Neural crest cell (in vitro differentiated cells): ENCODE measurements around the gene COL20A1. TPM values are rescaled to one million over a fixed set of nuclear protein-coding genes. Genes with fewer than 3 reads are reported as not detected.

Experiments
- DNase-seq: peaks from one replicate; pipeline ENCODE4 v3.0.0; 2021; ENCODE audit warnings: low read depth, mixed read lengths, low spot score
- H3K27ac Mint-ChIP-seq: one replicate; pipeline ENCODE4 v1.8.0; 2021; ENCODE audit warnings: mild to moderate bottlenecking, mixed read lengths; ENCODE audit not compliant: unreplicated experiment
- H3K27me3 Mint-ChIP-seq: 2 replicates; pipeline ENCODE4 v1.8.0; 2021; ENCODE audit warnings: low read depth, mild to moderate bottlenecking, mixed read lengths
- H3K36me3 Mint-ChIP-seq: 2 replicates; pipeline ENCODE4 v1.8.0; 2021; ENCODE audit warnings: low read depth, mild to moderate bottlenecking, mixed read lengths
- H3K4me1 Mint-ChIP-seq: 2 replicates; pipeline ENCODE4 v1.8.0; 2021; ENCODE audit warnings: mixed read lengths
- H3K4me3 Mint-ChIP-seq: one replicate; pipeline ENCODE4 v1.8.0; 2021; ENCODE audit warnings: mild to moderate bottlenecking, mixed read lengths
- H3K9me3 Mint-ChIP-seq: 2 replicates; pipeline ENCODE4 v1.8.0; 2021; ENCODE audit warnings: mixed read lengths
- total RNA-seq: library from RNA; stranded (reverse); gene quantifications from 2 replicates; pipeline ENCODE4 v1.2.1, GENCODE V29; 2021
- TF ChIP-seq, protein P1 (sequence below): fragments of 200-600 bp; sonication (generic); conservative IDR thresholded peaks from 2 replicates; pipeline ENCODE4 v1.5.0; 2021; ENCODE audit warnings: antibody characterized with exemption, mild to moderate bottlenecking

Gene COL20A1
- total RNA-seq, 1 donor from 2014 or later = 10.2 TPM

DNA sequence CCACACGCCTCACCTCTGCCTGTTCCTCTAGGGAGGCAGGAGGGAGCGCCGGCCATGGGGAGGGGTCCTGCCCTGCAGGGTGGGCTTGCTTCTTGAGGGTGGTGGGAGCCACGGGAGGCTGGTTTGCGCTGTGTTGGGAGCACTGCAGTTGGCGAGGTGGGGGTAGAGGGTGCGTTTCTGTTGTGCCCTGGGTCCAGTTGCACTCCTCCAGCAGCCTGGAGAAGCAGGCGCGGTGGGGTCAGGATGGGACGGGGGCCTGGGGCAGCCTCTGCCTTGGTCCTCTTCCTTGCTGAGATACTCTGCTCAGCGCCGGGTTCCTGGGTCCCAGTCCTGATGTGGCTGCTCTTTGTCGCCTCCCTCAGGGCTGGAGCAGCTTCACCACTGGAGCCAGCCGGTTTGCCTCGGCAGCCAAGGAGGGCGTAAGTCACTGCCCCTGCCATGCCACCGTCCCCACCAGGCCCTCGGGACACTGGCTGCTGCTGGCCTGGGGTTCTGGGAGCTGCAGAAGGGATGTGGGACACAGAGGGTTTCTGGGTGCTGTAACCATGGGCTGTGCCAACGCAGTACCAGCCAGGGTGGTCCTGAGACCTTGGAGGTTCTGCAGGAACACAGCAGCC is 11.9 kb upstream of the COL20A1 start:
- H3K4me3 Mint-ChIP-seq = no peak overlapping the region
- no peaks in the 10 kb centered on the region for H3K36me3 Mint-ChIP-seq
- TF ChIP-seq, protein P1, sequence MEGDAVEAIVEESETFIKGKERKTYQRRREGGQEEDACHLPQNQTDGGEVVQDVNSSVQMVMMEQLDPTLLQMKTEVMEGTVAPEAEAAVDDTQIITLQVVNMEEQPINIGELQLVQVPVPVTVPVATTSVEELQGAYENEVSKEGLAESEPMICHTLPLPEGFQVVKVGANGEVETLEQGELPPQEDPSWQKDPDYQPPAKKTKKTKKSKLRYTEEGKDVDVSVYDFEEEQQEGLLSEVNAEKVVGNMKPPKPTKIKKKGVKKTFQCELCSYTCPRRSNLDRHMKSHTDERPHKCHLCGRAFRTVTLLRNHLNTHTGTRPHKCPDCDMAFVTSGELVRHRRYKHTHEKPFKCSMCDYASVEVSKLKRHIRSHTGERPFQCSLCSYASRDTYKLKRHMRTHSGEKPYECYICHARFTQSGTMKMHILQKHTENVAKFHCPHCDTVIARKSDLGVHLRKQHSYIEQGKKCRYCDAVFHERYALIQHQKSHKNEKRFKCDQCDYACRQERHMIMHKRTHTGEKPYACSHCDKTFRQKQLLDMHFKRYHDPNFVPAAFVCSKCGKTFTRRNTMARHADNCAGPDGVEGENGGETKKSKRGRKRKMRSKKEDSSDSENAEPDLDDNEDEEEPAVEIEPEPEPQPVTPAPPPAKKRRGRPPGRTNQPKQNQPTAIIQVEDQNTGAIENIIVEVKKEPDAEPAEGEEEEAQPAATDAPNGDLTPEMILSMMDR = peak; percentile 49
- DNase-seq = no peak
- H3K27ac Mint-ChIP-seq = no peak overlapping the region
- H3K27me3 Mint-ChIP-seq = no peaks in the 10 kb centered on the region
- H3K4me1 Mint-ChIP-seq = no peaks in the 10 kb centered on the region
- no peaks in the 10 kb centered on the region for H3K9me3 Mint-ChIP-seq

DNA sequence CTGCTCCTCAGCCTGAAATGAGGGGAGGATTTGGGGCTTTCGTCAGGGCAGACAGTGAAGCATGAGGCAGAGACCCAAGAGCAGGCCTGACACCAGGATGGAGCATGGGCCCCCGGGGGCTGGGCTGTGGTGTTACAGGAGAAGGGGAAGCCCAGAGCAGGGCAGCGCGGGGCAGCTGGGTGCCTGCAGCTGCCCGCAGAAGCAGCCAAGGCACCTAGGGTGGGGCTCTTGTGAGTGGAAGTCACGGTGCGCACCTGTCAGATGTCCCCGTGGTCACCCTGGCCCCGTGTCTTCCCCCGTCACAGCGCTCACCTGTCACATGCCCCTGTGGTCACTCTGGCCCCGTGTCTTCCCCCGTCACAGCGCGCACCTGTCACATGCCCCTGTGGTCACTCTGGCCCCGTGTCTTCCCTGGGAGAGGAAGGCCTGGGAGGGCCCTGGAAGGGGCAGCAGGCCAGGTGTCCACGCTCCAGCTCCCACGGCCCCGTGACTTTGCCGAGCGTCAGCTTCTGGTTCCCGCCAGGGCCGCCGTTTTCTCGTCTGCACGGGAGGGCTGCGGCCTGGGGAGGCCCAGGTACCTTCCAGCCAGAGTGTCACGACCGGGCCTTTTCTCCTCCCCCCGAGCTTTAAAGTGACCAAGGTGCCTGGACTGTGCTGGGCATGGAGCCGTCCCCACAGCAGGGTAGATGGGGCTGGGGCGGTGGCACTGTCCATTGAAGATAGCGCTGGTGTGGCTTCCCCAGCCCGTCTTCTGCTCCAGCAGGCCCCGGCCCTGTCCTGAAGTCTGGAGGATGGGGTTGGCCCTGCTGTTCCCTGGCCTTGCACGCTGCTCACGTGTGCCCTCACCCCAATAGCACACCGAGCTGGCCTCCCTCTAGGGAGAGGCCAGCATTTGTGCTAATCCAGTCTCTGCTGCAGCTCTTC is 11.0 kb upstream of the COL20A1 start:
- Mint-ChIP-seq H3K9me3 (no peaks in the 10 kb centered on the region), H3K27ac (no peak overlapping the region), H3K27me3 (no peaks in the 10 kb centered on the region), H3K36me3 (no peaks in the 10 kb centered on the region), H3K4me1 (no peaks in the 10 kb centered on the region), H3K4me3 (no peak overlapping the region)
- TF ChIP-seq, protein P1 = no peak
- no peak for DNase-seq

DNA sequence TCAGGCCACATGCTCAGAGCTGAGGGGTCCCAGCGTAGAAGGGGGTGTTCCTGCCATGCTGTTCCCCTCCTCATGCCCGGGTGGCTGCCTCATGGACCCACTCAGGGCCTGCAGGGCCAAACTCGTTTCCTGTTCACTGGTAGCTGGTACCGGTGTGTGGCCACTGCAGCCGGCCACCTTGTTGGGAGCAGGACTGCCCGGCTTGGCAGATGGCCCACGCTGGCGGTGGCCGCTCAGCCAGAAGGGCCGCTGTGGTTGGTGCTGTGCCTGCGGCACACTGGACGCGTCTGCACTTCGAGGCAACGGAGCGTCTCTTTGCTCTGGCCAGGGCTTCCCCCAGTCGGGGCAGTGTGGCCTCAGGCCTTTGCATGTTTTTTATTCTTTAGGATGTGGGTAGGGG is 10.0 kb upstream of the COL20A1 start:
- no peak overlapping the region for H3K27ac Mint-ChIP-seq
- no peak for DNase-seq
- no peaks in the 10 kb centered on the region for H3K9me3 Mint-ChIP-seq
- H3K4me3 Mint-ChIP-seq = no peak overlapping the region
- no peaks in the 10 kb centered on the region for H3K36me3 Mint-ChIP-seq
- no peaks in the 10 kb centered on the region for H3K27me3 Mint-ChIP-seq
- H3K4me1 Mint-ChIP-seq = no peaks in the 10 kb centered on the region
- TF ChIP-seq, protein P1 = no peak

DNA sequence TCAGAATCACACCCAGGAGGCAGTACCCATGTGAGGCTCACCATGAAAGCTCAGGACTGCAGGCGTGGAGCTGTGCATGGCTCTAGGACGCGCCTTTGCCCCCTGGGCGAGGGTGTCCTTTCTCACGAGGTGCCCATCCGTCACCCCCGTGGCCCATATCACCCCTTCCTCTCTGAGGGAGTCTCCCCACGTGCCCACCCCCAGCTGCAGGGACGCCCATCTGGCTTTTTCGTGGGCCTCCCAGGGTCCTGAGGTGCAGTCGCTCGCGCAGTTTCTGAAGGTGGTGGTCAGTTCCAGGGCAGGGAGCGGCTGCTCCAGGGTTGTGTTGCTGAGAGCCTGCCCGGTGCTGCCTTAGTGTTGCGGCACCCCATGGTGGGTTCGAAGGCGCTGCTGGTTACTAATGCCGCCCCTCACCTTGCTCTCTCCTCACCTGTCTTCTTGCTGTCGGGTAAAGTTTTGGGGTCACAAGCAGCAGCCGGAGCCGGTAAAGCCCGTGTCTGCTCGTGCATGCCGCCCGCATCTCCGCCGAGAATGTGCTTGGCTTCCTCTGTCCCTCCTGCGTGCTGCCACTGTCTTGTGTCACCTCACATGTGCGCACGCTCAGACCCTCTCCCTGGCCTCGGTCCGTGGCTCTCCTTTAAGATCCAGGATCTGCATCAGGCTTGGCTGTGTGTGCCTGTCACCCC is 9.4 kb upstream of the COL20A1 start:
- Mint-ChIP-seq H3K27ac (peak overlapping the region; percentile 44), H3K36me3 (no peaks in the 10 kb centered on the region), H3K27me3 (no peaks in the 10 kb centered on the region), H3K4me1 (no peaks in the 10 kb centered on the region), H3K4me3 (no peak overlapping the region), H3K9me3 (no peaks in the 10 kb centered on the region)
- TF ChIP-seq, protein P1 = no peak
- no peak for DNase-seq

DNA sequence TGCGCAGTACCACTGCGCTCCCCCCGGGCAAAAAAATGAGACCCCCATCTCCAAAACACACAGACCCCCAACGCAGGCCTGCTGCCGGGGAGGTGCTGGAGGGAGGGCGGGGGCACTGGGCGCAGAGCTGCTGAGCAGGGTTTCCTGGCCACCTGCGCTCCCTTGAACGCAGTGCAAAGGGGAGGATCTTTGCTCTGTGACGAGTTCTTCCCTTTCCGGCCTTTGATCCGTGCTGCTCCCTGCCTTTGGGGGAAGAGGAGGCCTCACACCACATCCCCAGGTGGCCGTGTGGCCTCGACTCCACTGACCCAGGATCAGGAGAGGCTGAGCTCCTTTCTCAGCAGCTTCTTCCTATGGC is 8.9 kb upstream of the COL20A1 start:
- DNase-seq = no peak
- H3K9me3 Mint-ChIP-seq = no peaks in the 10 kb centered on the region
- peak overlapping the region; percentile 44 for H3K27ac Mint-ChIP-seq
- no peaks in the 10 kb centered on the region for H3K4me1 Mint-ChIP-seq
- H3K36me3 Mint-ChIP-seq = no peaks in the 10 kb centered on the region
- peak overlapping the region; percentile 44 for H3K4me3 Mint-ChIP-seq
- no peaks in the 10 kb centered on the region for H3K27me3 Mint-ChIP-seq
- TF ChIP-seq, protein P1 = no peak
